NCI-H187 treated with DMSO at 0.1 percent for 48 hours (cell line): ENCODE measurements around the gene KRTAP10-8.
A peak's percentile ranks its signal among the peaks of the same experiment; 100 is the strongest.
"Not testable (repeated sequence)": the region's sequence is repeated elsewhere in the genome, so short reads cannot be mapped to it uniquely, and the experiment has no call there.

Experiments used
- DNase-seq: peaks from one replicate; lab custom pipeline; 2025; lab: John Stamatoyannopoulos, UW

KRTAP10-8 gene

GRCh38 chr21:44579056-44579832, 32.6 kb upstream of the KRTAP10-8 start:
- DNase-seq, result no peak

DNA sequence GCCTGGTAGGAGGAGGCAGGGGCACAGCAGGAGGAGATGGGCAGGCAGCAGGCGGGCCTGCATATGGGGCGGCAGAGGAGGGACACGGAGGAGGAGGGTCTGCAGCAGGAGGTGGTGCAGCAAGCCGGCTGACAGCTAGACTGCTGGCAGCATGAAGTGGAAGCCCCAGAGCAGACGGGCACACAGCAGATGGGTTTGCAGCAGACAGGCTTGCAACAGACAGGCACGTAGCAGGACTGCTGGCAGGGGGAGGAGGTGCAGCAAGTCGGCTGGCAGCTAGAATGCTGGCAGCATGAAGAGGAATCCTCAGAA, 32.1 kb upstream of the KRTAP10-8 start:
- no peak for DNase-seq

GRCh38 chr21:44580231-44580821, 31.6 kb upstream of the KRTAP10-8 start, which contains the start of gene KRTAP10-5:
Gene KRTAP10-5, minus strand, starts transcription at chr21:44580604. Its CDS starts 26 bp downstream, at chr21:44580578.
- DNase-seq, result not testable (repeated sequence)

- DNase-seq, result no peak
Observed at GRCh38 chr21:44581158-44581557, 30.7 kb upstream of the KRTAP10-8 start.

GRCh38 chr21:44582055-44582454, 29.8 kb upstream of the KRTAP10-8 start:
- no peak for DNase-seq

DNA sequence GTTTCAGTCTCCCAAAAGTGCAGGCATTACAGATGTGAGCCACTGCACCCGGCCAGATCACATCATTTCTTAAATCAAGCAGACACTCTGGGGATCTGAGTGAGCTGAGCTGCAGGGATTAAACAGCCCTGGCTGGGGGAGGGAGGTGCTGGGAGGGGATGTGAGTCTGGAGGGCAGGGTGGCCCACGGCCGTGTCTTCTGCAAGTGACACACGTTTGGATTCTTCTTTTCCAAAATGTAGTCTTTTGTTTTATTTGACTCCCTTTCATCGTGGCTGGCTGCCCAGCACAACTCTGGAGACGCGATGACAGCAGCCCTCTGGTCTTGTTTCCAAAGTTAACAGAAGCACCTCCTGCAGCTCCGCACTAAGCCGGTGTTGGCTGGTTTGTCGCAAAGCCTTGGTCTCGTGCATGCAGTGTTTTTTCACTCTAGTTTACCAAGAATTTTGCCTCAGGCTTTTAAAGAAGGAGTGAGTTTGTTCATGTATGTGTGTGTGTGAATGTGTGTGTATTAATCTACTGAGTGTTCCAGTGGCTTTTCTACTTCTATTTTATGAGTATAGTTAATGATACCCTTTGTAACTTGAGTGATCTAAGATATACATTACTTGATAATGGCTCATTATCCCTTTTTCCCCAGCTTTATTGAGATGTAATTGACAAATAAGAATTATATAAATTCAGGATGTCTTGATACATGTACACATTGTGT, 28.6 kb upstream of the KRTAP10-8 start:
- no peak for DNase-seq

DNA sequence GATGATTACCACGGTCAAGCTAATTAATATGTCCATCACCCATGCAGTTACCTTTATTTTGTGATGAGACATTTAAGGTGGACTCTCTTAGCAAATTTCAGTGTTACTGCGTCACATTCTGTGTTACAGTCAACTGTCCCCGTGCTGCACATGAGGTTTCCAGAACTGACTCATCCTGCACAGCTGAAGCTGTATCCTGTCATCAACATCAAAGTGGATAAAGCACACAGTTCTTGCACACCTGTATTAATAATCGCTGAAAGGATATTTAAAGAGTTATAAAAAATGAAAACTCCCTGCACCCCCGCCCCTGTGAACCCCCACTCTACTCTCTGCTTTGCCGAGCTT, 28.1 kb upstream of the KRTAP10-8 start:
- DNase-seq, result no peak

DNA sequence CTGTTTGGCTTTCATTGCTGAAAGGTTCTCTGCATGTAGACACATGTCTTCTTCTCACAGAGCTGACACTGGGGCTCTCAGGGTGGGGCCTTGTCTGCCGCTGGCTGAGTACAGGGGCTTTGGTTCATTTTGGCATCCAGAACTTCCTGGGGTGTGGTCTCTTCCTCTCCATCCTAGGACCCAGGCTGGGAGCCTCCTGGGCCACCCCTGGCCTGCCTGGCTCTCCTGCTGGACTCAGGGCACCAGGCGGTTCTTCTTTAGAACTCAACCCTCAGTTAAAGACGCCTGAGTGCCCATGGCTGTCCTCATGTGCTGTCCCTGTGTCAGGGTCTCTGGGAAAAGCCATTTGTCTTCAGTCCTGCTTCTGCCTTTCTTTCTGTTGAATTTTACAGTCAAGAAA, 26.0 kb upstream of the KRTAP10-8 start:
- DNase-seq, result no peak

GRCh38 chr21:44589094-44589493, 22.8 kb upstream of the KRTAP10-8 start:
- DNase-seq, result no peak

GRCh38 chr21:44589586-44590305, 22.1 kb upstream of the KRTAP10-8 start:
- no peak for DNase-seq

DNA sequence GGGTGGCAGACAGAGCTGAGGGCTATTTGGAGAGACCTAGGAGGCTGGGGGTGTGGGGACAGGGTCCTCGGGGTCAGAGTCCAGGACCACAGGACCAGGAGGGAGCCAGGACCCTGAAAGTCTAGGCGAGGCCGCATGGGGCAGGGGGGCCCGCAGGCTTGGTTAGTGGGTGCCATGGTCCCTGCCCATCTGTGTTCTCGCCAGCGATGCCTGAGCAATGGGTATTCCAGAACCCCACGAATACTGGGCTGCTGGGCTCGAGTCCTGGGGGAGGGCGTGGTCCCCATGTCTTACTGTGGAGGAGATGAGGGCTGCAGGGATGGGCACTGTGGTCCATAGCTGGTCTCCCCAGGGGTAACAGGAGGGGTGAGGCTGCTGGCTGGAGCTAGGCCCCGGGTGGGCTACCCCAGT, 21.6 kb upstream of the KRTAP10-8 start:
- no peak for DNase-seq

- DNase-seq, result not testable (repeated sequence)
Observed at GRCh38 chr21:44590897-44591800, 20.7 kb upstream of the KRTAP10-8 start.

DNA sequence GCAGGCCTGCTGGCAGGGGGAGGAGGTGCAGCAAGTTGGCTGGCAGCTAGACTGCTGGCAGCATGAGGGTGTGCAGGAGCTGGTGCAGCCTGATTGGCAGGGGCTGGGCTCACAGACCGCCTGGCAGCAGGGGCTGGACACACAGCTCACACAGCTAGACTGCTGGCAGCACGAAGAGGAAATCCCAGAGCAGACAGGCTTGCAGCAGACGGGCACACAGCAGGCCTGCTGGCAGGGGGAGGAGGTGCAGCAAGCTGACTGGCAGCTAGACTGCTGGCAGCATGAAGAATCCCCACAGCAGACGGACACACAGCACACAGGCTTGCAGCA, 20.1 kb upstream of the KRTAP10-8 start:
- DNase-seq, result not testable (repeated sequence)

- no peak for DNase-seq
Observed at GRCh38 chr21:44592446-44593311, 19.2 kb upstream of the KRTAP10-8 start, which contains the start of gene KRTAP10-6. Gene KRTAP10-6, minus strand, starts transcription at chr21:44592505. Its CDS starts 21 bp downstream, at chr21:44592484.

GRCh38 chr21:44593598-44594405, 18.1 kb upstream of the KRTAP10-8 start:
- DNase-seq, result peak; percentile 56

GRCh38 chr21:44594406-44594916, 17.4 kb upstream of the KRTAP10-8 start:
- no peak for DNase-seq

DNA sequence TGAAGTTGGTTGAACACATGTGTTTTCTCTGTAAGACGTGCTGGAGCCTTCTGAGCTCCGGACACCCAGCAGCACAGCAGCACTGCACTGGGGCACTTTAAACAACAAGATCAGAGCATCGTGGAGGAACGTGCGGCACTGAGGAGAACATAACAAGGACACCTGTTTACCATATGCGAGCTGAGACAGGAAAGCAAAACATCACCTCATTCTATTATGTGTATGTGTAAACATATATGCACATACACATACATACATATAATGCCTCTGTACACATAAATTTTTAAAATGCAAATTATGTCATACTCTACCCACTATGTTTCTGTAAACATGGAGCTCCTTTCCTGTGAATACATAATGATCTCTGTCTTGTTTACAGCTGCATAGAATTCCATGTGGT, 16.4 kb upstream of the KRTAP10-8 start:
- DNase-seq, result no peak

GRCh38 chr21:44596068-44596725, 15.7 kb upstream of the KRTAP10-8 start:
- no peak for DNase-seq

DNA sequence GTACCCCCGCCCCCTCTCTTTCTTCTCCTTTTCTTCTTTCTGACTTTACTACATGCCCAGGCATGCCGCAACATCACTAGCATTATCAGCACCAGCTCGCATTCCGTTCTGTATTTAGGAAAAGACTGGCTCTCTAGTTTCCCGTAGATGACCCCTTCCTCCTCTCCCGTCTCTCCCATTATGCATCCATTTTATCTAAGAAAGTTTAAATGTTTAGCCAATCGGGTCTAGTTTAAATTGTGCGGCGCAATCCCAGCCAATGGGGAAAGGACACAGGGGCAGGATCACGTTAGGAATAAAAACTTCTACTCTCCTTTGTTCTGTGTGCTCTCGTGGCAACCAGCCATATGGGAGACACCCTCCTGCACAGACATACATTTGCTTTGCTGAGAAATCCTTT, 13.8 kb upstream of the KRTAP10-8 start:
- no peak for DNase-seq
